RWPE2 (cell line): ENCODE results near the gene AMH.
A peak's percentile ranks its signal among the peaks of the same experiment; 100 is the strongest.

Source experiments
- ATAC-seq: fragments of 200-7000 bp; cut with Tn5 transposase; 3 replicates; pipeline ENCODE4 v1.9.1; 2021; ENCODE audit warnings: low read depth
- DNase-seq: peaks from one replicate; pipeline ENCODE4 v3.0.0-alpha.2; 2020; ENCODE audit warnings: low spot score
- H3K27ac ChIP-seq: fragments of 450-650 bp; 2 replicates; pipeline ENCODE4 v1.5.1; 2017; ENCODE audit warnings: mild to moderate bottlenecking; ENCODE audit not compliant: poor library complexity, severe bottlenecking
- H3K27me3 ChIP-seq: fragments of 250-450 bp; sonication (Bioruptor Pico); 2 replicates; pipeline ENCODE4 v1.5.1; 2021; ENCODE audit warnings: mild to moderate bottlenecking, moderate library complexity; ENCODE audit not compliant: insufficient read depth, poor library complexity, severe bottlenecking
- H3K36me3 ChIP-seq: fragments of 250-450 bp; sonication (Bioruptor Pico); 2 replicates; pipeline ENCODE4 v1.5.1; 2020; ENCODE audit warnings: low read depth, mild to moderate bottlenecking, moderate library complexity
- H3K4me1 ChIP-seq: fragments of 250-450 bp; sonication (Bioruptor Pico); 2 replicates; pipeline ENCODE4 v1.5.1; 2021; ENCODE audit warnings: mild to moderate bottlenecking, moderate library complexity; ENCODE audit not compliant: insufficient read depth, poor library complexity, severe bottlenecking
- H3K4me3 ChIP-seq: fragments of 250-450 bp; sonication (Bioruptor Pico); 2 replicates; pipeline ENCODE4 v1.5.1; 2021; ENCODE audit warnings: mild to moderate bottlenecking, moderate library complexity; ENCODE audit not compliant: severe bottlenecking
- H3K9me3 ChIP-seq: fragments of 250-450 bp; sonication (Bioruptor Pico); 2 replicates; pipeline ENCODE4 v1.5.1; 2021; ENCODE audit warnings: mild to moderate bottlenecking, moderate library complexity; ENCODE audit not compliant: severe bottlenecking
- CTCF ChIP-seq: fragments of 450-650 bp; IDR thresholded peaks from one replicate; pipeline ENCODE4 v1.5.1; 2017; ENCODE audit warnings: mild to moderate bottlenecking, moderate library complexity; ENCODE audit not compliant: poor library complexity, severe bottlenecking

The AMH gene

GRCh38 chr19:2252055-2252796 is 3.1 kb downstream of the AMH start:
- Histone ChIP-seq H3K9me3 (no peaks in the 10 kb centered on the region), H3K4me1 (no peaks in the 10 kb centered on the region), H3K36me3 (peaks cover 5% of the 10 kb centered on the region), H3K27ac (no peak overlapping the region), H3K4me3 (no peak overlapping the region), H3K27me3 (peaks cover 43% of the 10 kb centered on the region)
- TF ChIP-seq CTCF, result no peak
- no peak for DNase-seq
- ATAC-seq, result no peak

- H3K4me3 ChIP-seq, result no peak overlapping the region
- no peak for DNase-seq
- ATAC-seq, result no peak
- H3K9me3 ChIP-seq, result no peaks in the 10 kb centered on the region
- H3K27me3 ChIP-seq, result peaks cover 43% of the 10 kb centered on the region
- no peak for TF ChIP-seq CTCF
- H3K36me3 ChIP-seq, result no peaks in the 10 kb centered on the region; the same call in 1 of the 2 replicates
- no peaks in the 10 kb centered on the region for H3K4me1 ChIP-seq
- no peak overlapping the region for H3K27ac ChIP-seq
Measured at GRCh38 chr19:2252797-2253105, 3.6 kb downstream of the AMH start.

GRCh38 chr19:2253106-2254063 is 4.3 kb downstream of the AMH start:
- no peak for TF ChIP-seq CTCF
- Histone ChIP-seq H3K27me3 (peaks cover 43% of the 10 kb centered on the region), H3K4me3 (no peak overlapping the region), H3K36me3 (no peaks in the 10 kb centered on the region), H3K9me3 (no peaks in the 10 kb centered on the region), H3K4me1 (no peaks in the 10 kb centered on the region), H3K27ac (no peak overlapping the region)
- DNase-seq, result peak; percentile 54
- ATAC-seq, result no peak

GRCh38 chr19:2254064-2254872 is 5.1 kb downstream of the AMH start:
- no peak for TF ChIP-seq CTCF
- no peak overlapping the region for H3K27ac ChIP-seq
- no peaks in the 10 kb centered on the region for H3K36me3 ChIP-seq
- no peak overlapping the region for H3K4me3 ChIP-seq
- DNase-seq (peak; percentile 58), ATAC-seq (no peak)
- no peaks in the 10 kb centered on the region for H3K4me1 ChIP-seq
- H3K27me3 ChIP-seq, result peaks cover 43% of the 10 kb centered on the region
- H3K9me3 ChIP-seq, result no peaks in the 10 kb centered on the region
